DND-41 (cell line): ENCODE measurements around the gene THBS2.

Experiments
- CTCF ChIP-seq: IDR thresholded peaks from 2 replicates; pipeline ENCODE4 v1.5.1; 2012; ENCODE audit warnings: borderline replicate concordance, low read length, moderate library complexity, mild to moderate bottlenecking; ENCODE audit not compliant: poor library complexity, severe bottlenecking; ENCODE audit errors: extremely low read depth
- EZH2 ChIP-seq: IDR thresholded peaks from 3 replicates; pipeline ENCODE4 v1.6.1; 2012; ENCODE audit warnings: borderline replicate concordance, low read depth, mild to moderate bottlenecking, moderate library complexity, low read length, inconsistent platforms; ENCODE audit not compliant: severe bottlenecking

DNA sequence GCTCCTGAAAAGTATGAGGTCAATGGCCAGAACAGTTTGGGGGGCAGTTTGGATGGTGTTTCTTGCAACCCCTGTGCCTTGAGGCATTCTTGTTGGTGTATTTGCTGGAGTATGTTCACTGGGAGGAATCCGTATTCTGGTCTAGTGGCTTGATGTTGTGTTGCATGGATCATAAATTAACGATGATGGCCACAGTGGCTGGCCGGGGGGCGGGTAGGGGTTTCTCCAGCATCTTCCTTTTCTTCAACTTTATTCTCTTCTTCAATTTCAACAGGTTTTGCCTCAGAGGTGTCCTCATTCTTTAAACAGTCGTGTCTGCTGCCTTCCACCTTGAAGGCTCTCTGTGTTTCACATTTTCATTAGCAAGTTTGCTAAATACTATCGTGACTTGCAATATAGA is 43.0 kb upstream of the THBS2 start:
- no peak for TF ChIP-seq CTCF
- no peak for TF ChIP-seq EZH2
